Neuronal stem cell (in vitro differentiated cells): ENCODE results near the gene TMEM63C.

ENCODE experiments used
- DNase-seq: peaks from one replicate; pipeline ENCODE4 v3.0.0-alpha.2; 2013; ENCODE audit warnings: low spot score
- H2AFZ ChIP-seq: one replicate; pipeline ENCODE4 v1.6.1; 2013; ENCODE audit warnings: mild to moderate bottlenecking, low read length, inconsistent platforms
- H2AK5ac ChIP-seq: 2 replicates; pipeline ENCODE4 v1.6.1; 2013; ENCODE audit warnings: low read depth, mild to moderate bottlenecking, inconsistent platforms, low read length, moderate library complexity, mixed read lengths
- H2BK120ac ChIP-seq: 2 replicates; pipeline ENCODE4 v1.6.1; 2013; ENCODE audit warnings: low read depth, mild to moderate bottlenecking, inconsistent platforms, low read length, moderate library complexity, mixed read lengths
- H2BK12ac ChIP-seq: one replicate; pipeline ENCODE4 v1.6.1; 2013; ENCODE audit warnings: low read length, inconsistent platforms
- H2BK15ac ChIP-seq: 2 replicates; pipeline ENCODE4 v1.6.1; 2013; ENCODE audit warnings: mild to moderate bottlenecking, low read length, inconsistent platforms, mixed read lengths
- H2BK5ac ChIP-seq: one replicate; pipeline ENCODE4 v1.6.1; 2013; ENCODE audit warnings: inconsistent platforms, mild to moderate bottlenecking, low read length, moderate library complexity
- H3K14ac ChIP-seq: one replicate; pipeline ENCODE4 v1.6.1; 2013; ENCODE audit warnings: low read length, inconsistent platforms
- H3K18ac ChIP-seq: 2 replicates; pipeline ENCODE4 v1.6.1; 2013; ENCODE audit warnings: low read length, inconsistent platforms
- H3K23ac ChIP-seq: 2 replicates; pipeline ENCODE4 v1.6.1; 2013; ENCODE audit warnings: low read depth, mild to moderate bottlenecking, mixed read lengths, low read length, inconsistent platforms; ENCODE audit not compliant: poor library complexity
- H3K27ac ChIP-seq: replicated peaks from 3 replicates; pipeline ENCODE4 v1.5.1; 2013; ENCODE audit warnings: low read length, inconsistent platforms
- H3K27me3 ChIP-seq, 3 experiments: 2 replicates each; pipeline ENCODE4 v1.6.1; 2013; ENCODE audit warnings: low read length in 3 of 3, mild to moderate bottlenecking in 2 of 3, inconsistent platforms in 1 of 3, low read depth in 1 of 3, mixed read lengths in 1 of 3, moderate library complexity in 1 of 3; ENCODE audit not compliant: control insufficient read depth in 3 of 3, insufficient read depth in 3 of 3
- H3K36me3 ChIP-seq, 2 donors: replicated peaks in 1 of 2; 2 replicates each; pipeline ENCODE4 v1.6.1; 2013; ENCODE audit warnings: low read length in 2 of 2; ENCODE audit not compliant: control insufficient read depth in 2 of 2, insufficient read depth in 2 of 2
- H3K4ac ChIP-seq: 2 replicates; pipeline ENCODE4 v1.6.1; 2013; ENCODE audit warnings: inconsistent platforms, mild to moderate bottlenecking, low read length, moderate library complexity
- H3K4me1 ChIP-seq, 2 donors: 1 replicate in 1 of 2; 2 replicates in 1 of 2; pipeline ENCODE4 v1.6.1; 2013; ENCODE audit warnings: low read length in 2 of 2, low read depth in 1 of 2; ENCODE audit not compliant: control insufficient read depth in 2 of 2, insufficient read depth in 1 of 2
- H3K4me2 ChIP-seq: one replicate; pipeline ENCODE4 v1.6.1; 2013; ENCODE audit warnings: mild to moderate bottlenecking, low read length, inconsistent platforms; ENCODE audit not compliant: insufficient read depth, poor library complexity, severe bottlenecking
- H3K4me3 ChIP-seq, 2 donors: 2 replicates each; pipeline ENCODE4 v1.5.1; 2013; ENCODE audit warnings: low read length in 2 of 2, mild to moderate bottlenecking in 2 of 2, inconsistent platforms in 1 of 2, moderate library complexity in 1 of 2
- H3K79me1 ChIP-seq: one replicate; pipeline ENCODE4 v1.6.1; 2013; ENCODE audit warnings: low read depth, mild to moderate bottlenecking, inconsistent platforms, low read length, moderate library complexity
- H3K9ac ChIP-seq: one replicate; pipeline ENCODE4 v1.6.1; 2013; ENCODE audit warnings: mild to moderate bottlenecking, low read depth, low read length, inconsistent platforms; ENCODE audit not compliant: poor library complexity
- H3K9me3 ChIP-seq, 2 donors: replicated peaks in 1 of 2; 2 replicates each; pipeline versions ENCODE3 to v1.6.1; 2013; ENCODE audit warnings: low read length in 2 of 2, mild to moderate bottlenecking in 2 of 2, inconsistent platforms in 1 of 2, low read depth in 1 of 2, mixed read lengths in 1 of 2, moderate library complexity in 1 of 2; ENCODE audit not compliant: control insufficient read depth in 2 of 2, insufficient read depth in 1 of 2
- H4K8ac ChIP-seq: one replicate; pipeline ENCODE4 v1.6.1; 2013; ENCODE audit warnings: low read depth, mild to moderate bottlenecking, inconsistent platforms, low read length, moderate library complexity
- H4K91ac ChIP-seq: one replicate; pipeline ENCODE4 v1.6.1; 2013; ENCODE audit warnings: low read length, low read depth, mild to moderate bottlenecking, inconsistent platforms; ENCODE audit not compliant: poor library complexity
- WGBS, 2 donors: extraction: QIAGEN DNeasy Blood & Tissue Kit; methylation state at CpG; one replicate each; pipeline ENCODE4 v1.1.7; 2013; ENCODE audit warnings: missing lambda C conversion rate in 2 of 2, mixed read lengths in 1 of 2; ENCODE audit not compliant: insufficient read length in 2 of 2, insufficient replicate concordance in 1 of 2; ENCODE audit errors: extremely low coverage in 2 of 2; 5-methylcytosine and 5-hydroxymethylcytosine counted together

The TMEM63C gene

GRCh38 chr14:77241955-77242354 is 60.4 kb downstream of the TMEM63C start:
- no CpG with 5 or more reads among the region's 2 CpGs for WGBS, 2 donors
- peaks cover 0 to 2% of the 10 kb centered on the region in 2 donors for H3K4me1 ChIP-seq
- H2BK15ac ChIP-seq = no peak overlapping the region
- H4K8ac ChIP-seq = no peak overlapping the region
- no peak overlapping the region for H3K4ac ChIP-seq
- H3K27ac ChIP-seq = no peak overlapping the region
- H3K79me1 ChIP-seq = peaks cover 2% of the 10 kb centered on the region
- no peak overlapping the region for H3K4me2 ChIP-seq
- no peak overlapping the region for H3K4me3 ChIP-seq
- H3K27me3 ChIP-seq = peaks cover 0 to 37% (median 0%) of the 10 kb centered on the region in 3 experiments
- H3K9me3 ChIP-seq = peaks cover 0 to 2% of the 10 kb centered on the region in 2 donors
- H2BK12ac ChIP-seq = no peak overlapping the region
- H3K9ac ChIP-seq = no peak overlapping the region
- H3K36me3 ChIP-seq = peaks cover 0 to 2% of the 10 kb centered on the region in 2 donors
- no peak overlapping the region for H3K18ac ChIP-seq
- no peak overlapping the region for H2BK120ac ChIP-seq
- no peak for DNase-seq
- no peak overlapping the region for H3K23ac ChIP-seq
- no peak overlapping the region for H3K14ac ChIP-seq
- no peak overlapping the region for H4K91ac ChIP-seq
- no peak overlapping the region for H2BK5ac ChIP-seq
- H2AFZ ChIP-seq = no peak overlapping the region
- H2AK5ac ChIP-seq = no peak overlapping the region

- no peak overlapping the region for H4K91ac ChIP-seq
- H3K9me3 ChIP-seq = peaks cover 0 to 2% of the 10 kb centered on the region in 2 donors
- no CpG with 5 or more reads among the region's 12 CpGs for WGBS, 2 donors
- H4K8ac ChIP-seq = no peak overlapping the region
- no peak overlapping the region for H3K27ac ChIP-seq
- H3K36me3 ChIP-seq = peaks cover 0 to 2% of the 10 kb centered on the region in 2 donors
- H2AFZ ChIP-seq = no peak overlapping the region
- no peak overlapping the region for H3K14ac ChIP-seq
- no peak overlapping the region for H3K4ac ChIP-seq
- no peak overlapping the region for H3K9ac ChIP-seq
- H3K4me1 ChIP-seq = peaks cover 0 to 2% of the 10 kb centered on the region in 2 donors
- no peak overlapping the region for H2AK5ac ChIP-seq
- peaks cover 0 to 30% (median 0%) of the 10 kb centered on the region in 3 experiments for H3K27me3 ChIP-seq
- no peak for DNase-seq
- H3K4me3 ChIP-seq = no peak overlapping the region
- no peak overlapping the region for H2BK12ac ChIP-seq
- H2BK5ac ChIP-seq = no peak overlapping the region
- H2BK15ac ChIP-seq = no peak overlapping the region
- no peak overlapping the region for H3K23ac ChIP-seq
- H3K4me2 ChIP-seq = no peak overlapping the region
- H2BK120ac ChIP-seq = no peak overlapping the region
- no peak overlapping the region for H3K18ac ChIP-seq
- H3K79me1 ChIP-seq = peaks cover 2% of the 10 kb centered on the region
Observed at GRCh38 chr14:77242752-77243151, 61.2 kb downstream of the TMEM63C start.

GRCh38 chr14:77243853-77244252 is 62.3 kb downstream of the TMEM63C start:
- Histone ChIP-seq H3K27me3 (peaks cover 0 to 20% (median 0%) of the 10 kb centered on the region in 3 experiments), H2BK5ac (no peak overlapping the region), H2BK12ac (no peak overlapping the region), H4K8ac (no peak overlapping the region), H3K27ac (no peak overlapping the region), H3K23ac (no peak overlapping the region), H3K4me2 (no peak overlapping the region), H3K79me1 (peaks cover 2% of the 10 kb centered on the region), H3K9me3 (peaks cover 0 to 2% of the 10 kb centered on the region in 2 donors), H3K4ac (no peak overlapping the region), H3K4me3 (no peak overlapping the region), H2BK120ac (no peak overlapping the region), H2AFZ (no peak overlapping the region), H2AK5ac (no peak overlapping the region), H3K4me1 (peaks cover 0 to 2% of the 10 kb centered on the region in 2 donors), H3K18ac (no peak overlapping the region), H3K9ac (peak overlapping the region; percentile 51), H3K36me3 (peaks cover 0 to 2% of the 10 kb centered on the region in 2 donors), H2BK15ac (no peak overlapping the region), H3K14ac (peak overlapping the region; percentile 63), H4K91ac (peak overlapping the region; percentile 73)
- WGBS, 2 donors = no CpG with 5 or more reads among the region's 4 CpGs
- no peak for DNase-seq

- Histone ChIP-seq H3K4me2 (no peak overlapping the region), H3K27ac (no peak overlapping the region), H2BK15ac (no peak overlapping the region), H4K91ac (no peak overlapping the region), H3K4ac (no peak overlapping the region), H3K4me3 (no peak overlapping the region), H3K9ac (no peak overlapping the region), H3K23ac (no peak overlapping the region), H3K27me3 (peaks cover 0 to 5% (median 0%) of the 10 kb centered on the region in 3 experiments), H4K8ac (no peak overlapping the region), H3K9me3 (peaks cover 0 to 2% of the 10 kb centered on the region in 2 donors), H3K14ac (no peak overlapping the region), H2BK12ac (no peak overlapping the region), H3K4me1 (peaks cover 0 to 2% of the 10 kb centered on the region in 2 donors), H2AK5ac (no peak overlapping the region), H2AFZ (no peak overlapping the region), H3K36me3 (peaks cover 0 to 2% of the 10 kb centered on the region in 2 donors), H2BK120ac (no peak overlapping the region), H3K79me1 (peaks cover 2% of the 10 kb centered on the region), H2BK5ac (no peak overlapping the region), H3K18ac (no peak overlapping the region)
- no CpG with 5 or more reads among the region's 4 CpGs for WGBS, 2 donors
- DNase-seq = no peak
Observed at GRCh38 chr14:77245820-77246219, 64.2 kb downstream of the TMEM63C start.
